Activated CD4-positive, alpha-beta T cell treated with anti-CD3 and anti-CD28 coated beads, Interleukin-2, amount 50 U/mL, for 48 hours (primary cell): Measurements from ENCODE around the gene TNS1.

Experiments used
- DNase-seq, 2 experiments: peaks; one replicate each; pipeline ENCODE4 v3.0.0-alpha.2; 2020

TNS1 gene

GRCh38 chr2:217804791-217805667 lies 197.8 kb downstream of the TNS1 start:
- no peak for DNase-seq

DNA sequence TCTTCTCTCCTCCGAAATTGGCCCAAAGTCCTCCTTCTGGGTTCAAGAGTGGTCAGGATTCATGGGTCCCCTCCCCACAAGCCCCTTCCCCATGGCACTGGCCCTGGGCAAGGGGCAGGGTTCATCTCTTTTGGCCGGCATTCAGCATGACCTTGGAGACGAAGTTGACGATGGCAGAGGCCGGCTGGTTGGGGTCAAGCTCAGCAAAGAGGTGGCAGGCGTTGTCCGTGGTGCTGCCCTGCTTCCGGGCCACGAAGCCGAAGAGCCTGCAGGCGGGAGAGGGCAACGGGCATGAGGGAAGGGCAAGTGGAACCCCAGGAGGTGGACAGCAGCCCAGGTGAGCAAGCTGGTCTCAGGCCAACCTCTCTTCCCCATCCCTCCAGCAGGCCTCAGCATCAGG lies 198.5 kb downstream of the TNS1 start:
- no peak for DNase-seq

DNA sequence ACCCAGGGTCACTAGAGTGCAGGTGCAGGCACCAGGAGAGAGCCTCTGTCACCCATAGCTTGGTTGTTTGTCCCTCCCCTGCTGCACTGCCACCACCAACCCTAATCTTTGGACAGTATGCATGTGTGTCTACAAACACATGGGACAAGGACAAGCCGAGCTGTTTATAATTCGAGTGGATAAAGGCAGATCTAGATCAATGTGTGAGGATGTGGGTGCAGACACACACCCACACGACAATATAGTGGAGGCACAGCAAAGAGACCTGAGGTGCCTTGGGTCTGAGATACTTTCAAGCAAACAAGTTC lies 199.2 kb downstream of the TNS1 start:
- DNase-seq = no peak

DNA sequence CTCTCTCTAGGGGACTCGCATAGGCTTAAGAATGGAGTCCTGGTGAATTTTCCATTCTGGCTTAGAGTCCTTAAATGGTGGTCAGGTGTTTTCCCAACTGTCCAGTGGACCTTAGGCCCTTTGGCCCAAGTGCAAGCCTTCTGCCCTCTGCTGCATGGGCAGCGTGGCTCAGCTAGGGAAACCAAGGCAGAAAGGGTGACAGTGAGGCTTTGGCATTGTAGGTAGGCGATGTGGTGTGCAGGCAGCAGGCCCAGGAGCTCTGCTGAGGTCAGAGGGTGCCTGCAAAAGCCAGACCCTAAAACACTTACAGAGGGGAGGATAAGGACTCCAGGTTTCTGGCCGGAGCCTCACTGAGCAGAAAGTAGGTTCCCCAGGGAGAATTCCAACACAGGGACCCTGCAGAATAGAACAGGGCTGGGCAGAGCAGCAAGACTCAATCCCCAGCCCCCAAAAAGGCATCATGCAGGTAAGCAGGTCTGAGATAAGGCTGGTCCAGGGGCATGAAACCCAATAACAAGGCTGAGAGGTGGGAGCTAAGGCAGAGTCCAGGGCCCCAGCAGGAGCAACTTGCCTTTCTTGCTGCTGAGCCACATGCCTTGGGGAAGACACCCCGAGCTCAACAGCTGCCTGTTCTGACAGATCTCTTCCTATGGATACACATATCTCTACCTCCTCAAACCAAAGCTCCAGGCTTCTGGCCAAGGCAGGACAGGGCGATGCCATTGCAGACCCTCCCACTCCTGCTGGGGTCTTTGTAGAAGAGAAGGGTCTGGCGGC lies 199.7 kb downstream of the TNS1 start:
- no peak for DNase-seq

DNA sequence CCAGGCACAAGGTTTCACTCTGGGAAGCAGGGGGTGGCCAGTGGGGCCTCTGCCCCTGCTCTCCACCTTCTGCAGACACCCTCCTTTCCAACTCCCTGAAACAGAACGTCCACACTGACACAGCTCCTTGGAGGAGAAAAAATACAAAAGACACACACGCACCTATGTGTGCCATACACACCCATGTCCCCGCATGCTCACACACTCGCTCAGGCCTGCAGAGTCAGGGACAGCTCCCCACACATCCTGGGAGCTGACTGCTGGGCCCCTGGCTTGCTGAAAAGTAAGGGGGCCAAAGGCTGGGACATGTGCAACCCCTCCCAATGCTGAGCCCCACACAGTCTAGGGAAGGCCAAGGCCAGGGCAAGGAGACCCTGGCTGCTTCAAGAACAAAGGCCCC lies 200.5 kb downstream of the TNS1 start:
- DNase-seq = no peak

DNA sequence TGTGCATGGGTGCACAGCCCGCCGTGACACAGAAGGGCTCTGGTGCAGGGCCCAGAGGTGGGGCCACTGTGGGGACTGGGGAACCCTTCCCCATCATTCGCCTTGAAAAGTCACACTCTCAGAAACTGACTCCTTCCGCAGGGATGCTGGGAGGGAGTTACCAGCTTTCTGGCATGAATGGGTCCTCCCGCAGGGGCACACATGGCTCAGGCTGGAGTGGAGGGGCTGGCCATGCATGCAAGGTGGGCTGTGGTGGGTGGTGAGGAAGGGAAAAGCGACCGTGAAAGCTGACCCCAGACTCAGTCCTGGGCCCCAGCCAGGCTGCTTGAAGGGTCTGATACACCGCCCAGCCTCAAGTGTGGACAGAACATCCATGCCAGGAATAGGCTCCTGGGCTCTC lies 201.1 kb downstream of the TNS1 start:
- no peak for DNase-seq

DNA sequence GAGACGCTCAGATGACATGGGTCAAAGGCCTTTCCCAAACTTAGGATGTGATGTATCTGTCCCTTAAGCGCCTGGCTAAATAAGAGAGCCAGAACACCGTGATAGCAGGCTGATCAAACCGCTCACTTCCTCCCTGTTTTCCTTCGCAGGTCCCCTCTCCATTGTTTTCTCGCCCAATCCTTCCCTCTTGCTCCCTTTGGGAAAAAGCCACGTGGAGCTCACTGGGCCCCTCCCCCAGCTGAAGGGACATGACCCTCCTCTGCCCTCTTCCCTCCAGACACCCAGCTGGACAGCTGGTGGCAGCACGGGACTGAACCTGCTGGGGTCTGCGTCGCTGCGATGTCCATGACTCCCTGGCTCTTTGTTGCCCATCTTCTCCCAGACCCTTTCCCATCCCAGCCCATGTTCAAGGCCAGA lies 201.7 kb downstream of the TNS1 start:
- no peak for DNase-seq

- no peak for DNase-seq
Observed at GRCh38 chr2:217800433-217801114, 202.2 kb downstream of the TNS1 start.

GRCh38 chr2:217799563-217800432 lies 203.0 kb downstream of the TNS1 start:
- DNase-seq = no peak

DNA sequence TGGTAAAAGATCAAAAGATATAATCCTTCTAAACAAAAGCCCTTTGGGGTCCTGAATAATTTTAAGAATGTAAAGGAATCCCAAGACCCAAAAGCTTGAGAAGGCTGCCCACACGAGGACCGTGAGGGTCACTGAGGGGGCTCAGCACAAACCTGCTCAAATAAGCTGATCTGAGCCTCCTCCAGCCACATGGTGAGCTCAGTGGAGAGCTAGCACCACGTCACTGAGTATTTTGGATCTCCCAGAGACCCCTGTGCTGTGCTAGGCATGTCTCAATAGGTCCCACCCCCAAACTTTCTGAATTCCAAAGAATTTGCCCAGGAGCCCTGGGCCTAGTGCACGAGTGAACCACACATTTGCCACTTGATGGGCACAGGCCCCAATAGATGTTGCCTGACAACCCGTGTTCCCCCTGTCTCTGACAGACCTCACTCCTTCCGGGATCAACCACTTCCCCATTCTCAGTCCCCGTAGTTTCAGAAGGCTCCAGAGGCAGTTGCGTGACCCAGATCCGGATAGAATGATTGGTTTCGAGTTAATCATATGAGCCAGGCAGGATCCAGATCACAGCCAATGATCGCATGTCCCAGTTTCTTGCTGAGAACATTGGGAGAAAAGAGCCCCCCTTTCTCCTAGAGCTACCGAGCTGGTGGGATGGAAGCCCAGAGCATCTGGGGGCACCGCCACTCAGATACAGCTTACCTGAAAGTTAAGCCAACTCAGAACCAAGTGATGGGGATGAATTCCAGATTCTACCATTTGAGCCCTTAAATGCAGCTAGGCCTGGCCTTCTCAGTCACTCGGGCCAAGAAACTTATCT lies 203.8 kb downstream of the TNS1 start:
- DNase-seq = no peak

- no peak for DNase-seq
Observed at GRCh38 chr2:217798191-217798590, 204.6 kb downstream of the TNS1 start.

- DNase-seq = peak in 1 of 2 experiments; percentile 9
Observed at GRCh38 chr2:217797661-217798069, 205.1 kb downstream of the TNS1 start.

DNA sequence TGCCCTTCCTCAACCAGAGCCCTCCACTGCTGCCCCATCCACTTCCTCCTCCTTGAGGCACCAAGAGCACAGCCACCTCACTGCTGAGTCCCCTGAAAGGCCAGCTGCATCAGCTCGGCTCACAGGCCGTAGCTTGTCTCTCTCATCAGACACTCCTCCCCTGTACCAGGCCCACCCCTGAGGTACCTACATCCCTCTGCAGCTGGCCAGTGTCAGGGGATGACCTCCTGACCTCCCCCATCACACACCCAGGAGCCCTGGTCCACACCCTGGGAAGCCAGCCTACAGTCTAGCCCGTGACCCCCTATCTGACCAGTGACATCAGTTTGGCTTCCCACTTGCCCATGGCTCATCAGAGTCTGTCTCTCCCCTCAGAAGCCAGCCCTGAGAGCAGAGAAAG lies 205.6 kb downstream of the TNS1 start:
- DNase-seq = no peak

GRCh38 chr2:217795706-217796465 lies 206.9 kb downstream of the TNS1 start:
- no peak for DNase-seq

GRCh38 chr2:217795067-217795466 lies 207.7 kb downstream of the TNS1 start:
- DNase-seq = no peak

DNA sequence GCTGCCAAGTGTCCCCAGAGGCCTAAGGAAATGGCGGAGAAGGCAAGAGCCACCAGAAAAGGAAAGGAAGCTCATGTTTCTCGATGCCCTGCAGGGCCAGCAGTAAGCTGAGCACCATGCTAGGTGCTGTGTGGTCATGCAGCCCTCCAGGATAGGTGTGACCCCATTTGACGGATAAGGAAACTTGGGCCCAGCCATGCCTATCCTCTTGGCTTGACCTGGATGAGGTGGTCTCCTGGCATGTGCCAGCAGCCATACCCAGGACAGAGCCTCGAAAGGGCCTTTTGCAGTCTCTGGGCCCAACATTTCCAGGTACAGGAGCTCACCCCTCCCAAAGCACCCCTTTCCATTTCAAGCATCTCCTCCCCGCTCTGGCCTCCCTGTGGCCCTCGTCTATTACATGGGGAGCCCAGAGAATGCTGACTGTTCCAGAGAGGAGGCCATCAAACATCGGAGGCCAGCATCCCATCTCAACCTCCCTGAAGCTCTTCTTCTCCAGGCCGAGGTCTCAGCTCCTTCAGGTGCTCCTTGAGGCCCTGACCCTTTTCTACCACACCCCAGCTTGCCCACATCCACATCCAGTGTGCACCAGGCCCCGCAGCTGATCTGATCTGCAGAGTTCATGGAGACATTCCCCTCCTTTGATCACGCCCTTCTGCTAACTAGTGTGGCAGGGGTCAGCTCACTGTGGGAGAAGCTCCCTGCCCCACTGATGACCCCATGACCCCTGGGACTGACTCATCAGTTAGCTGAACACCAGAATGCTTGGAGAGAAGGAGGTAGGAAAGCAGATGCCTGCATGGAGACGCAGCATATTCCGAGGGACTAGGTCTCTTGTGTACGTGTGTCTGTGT lies 208.4 kb downstream of the TNS1 start:
- DNase-seq = no peak

DNA sequence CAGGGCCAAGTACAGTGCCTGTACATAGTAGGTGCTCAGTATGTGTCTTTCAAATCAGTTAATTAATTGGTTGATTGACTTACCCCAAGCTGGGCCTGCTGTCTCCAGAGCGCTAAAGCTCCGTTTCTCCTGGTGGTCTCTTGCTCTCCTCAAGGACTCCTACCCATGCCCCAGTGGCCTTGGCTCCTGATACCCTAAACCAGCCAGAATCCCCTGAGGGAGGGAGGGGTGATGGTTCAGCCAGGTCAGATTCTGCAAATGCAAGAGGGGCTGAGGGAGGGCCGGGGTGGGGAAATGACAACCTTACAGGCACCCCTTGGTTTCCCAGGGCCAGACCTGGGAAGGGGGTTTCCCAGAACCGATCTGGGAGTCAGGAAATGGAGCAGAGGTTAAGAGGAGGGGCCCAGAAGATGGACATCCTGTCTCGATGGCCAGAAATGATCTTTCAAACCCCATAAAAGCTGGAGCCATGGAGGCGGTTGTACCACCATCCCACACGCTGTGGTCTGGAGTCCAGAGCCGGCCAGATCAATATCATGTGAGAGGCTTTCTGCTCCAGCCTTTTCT lies 209.1 kb downstream of the TNS1 start:
- no peak for DNase-seq

- no peak for DNase-seq
Observed at GRCh38 chr2:217792626-217793527, 209.9 kb downstream of the TNS1 start.

GRCh38 chr2:217791551-217791950 lies 211.2 kb downstream of the TNS1 start:
- DNase-seq = no peak
